NCI-H510A treated with DMSO at 0.1 percent for 48 hours (cell line): Measurements from ENCODE around the gene P2RX1.

Experiments used
- DNase-seq: peaks from one replicate; lab custom pipeline; 2025; lab: John Stamatoyannopoulos, UW

Gene P2RX1

GRCh38 chr17:3915995-3916696 is at the start of gene P2RX1:
P2RX1 (minus strand) TSS chr17:3916465; CDS start chr17:3916225, 240 bp downstream.
- no peak for DNase-seq

GRCh38 chr17:3965118-3965800 is 49.0 kb upstream of the P2RX1 start:
- peak; percentile 93 for DNase-seq

DNA sequence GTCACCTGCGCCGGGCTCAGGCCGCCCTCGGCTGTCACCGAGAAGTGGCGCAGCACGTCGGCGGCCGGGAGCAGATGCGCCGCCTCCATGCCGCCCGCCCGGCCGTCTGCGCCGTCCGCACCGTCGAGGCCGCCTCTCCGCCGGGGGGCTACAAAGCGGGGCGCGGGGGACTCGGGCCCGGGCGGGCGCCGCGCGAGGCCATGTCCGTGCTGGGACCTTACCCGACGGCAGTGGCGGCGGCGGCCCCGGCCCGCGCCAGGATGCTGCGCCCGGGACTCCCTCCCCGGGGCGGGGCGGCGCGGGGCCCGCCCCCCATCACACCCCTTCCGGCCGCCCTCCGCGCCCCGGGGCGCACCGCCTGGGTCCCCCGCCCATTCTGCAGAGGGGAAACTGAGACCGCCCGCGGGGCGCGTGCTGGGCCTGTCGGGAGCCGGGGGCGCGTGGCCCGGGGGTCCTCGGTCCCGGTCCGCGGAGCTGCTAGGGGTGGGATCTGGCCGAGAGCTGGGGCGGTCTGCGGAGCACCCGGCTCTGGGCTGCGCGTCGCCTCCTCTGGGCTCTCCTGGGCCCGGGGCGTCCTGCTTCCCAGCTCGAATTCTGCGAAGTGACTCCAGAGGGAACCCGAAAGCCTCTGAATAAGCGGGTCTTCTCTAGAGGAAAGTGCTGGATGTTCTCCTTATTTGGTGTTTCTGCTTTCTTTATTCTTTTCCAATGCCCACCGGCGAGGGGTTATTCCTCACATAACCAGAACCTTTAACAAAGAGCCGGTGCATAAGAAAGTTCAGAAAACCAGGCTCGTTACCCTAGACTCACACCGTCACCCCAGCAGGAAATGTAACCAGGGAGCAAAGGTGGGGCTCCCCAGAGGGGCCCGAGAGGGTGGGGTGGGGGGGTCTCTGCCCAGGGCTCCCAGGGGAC is 48.2 kb upstream of the P2RX1 start, which contains the start of gene ATP2A3:
Gene ATP2A3 (minus strand): TSS at position 235 of the 915 bp plus-strand sequence. CDS start 146 bp downstream, at position 89.
- DNase-seq = peak; percentile 81

DNA sequence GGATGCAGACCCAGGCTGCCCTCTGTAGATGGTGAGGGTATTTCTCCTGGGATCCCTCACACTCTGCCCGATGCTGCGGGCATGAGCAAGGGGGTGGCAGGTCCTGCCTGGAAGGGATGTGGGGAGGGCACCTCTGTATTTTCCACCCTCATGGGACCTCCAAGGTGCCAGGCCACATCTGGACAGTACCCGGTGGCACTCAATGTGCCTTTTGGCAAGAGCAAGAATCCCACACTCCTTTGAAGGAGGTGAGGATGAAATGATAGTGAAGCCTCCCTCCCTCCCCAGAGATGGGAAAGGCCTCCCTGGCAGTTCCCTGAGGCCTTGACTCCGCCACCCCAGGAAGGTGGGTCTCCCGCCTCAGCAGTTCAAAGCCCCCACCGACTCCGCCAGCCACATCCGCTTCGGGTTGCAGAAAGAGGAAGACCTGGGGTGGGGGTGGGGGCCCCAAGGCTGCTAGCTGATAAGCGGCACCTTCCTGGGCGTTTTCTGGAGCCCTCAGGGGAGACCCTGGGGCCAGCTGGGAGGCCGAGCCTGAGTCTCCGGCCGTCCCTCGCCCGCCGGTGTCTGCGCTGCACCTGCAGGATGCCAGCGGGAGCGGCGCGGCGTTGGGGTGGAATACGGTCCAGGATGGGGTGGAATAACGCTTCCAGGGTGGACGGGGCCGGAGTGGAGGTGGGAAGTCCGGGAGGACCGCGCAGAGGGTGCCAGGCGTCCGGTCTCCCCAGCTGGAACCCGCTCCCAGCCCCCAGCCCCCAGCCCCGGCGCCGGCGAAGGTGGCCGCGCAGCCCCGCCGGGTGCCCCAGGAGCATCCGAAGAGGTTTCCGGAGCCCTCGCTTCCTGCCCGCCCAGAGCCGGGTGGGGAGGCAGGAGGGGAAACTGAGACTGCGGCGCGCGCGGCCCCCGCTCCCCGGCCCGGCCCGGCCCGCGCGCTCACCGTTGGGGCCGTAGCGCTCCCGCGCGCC is 47.3 kb upstream of the P2RX1 start:
- DNase-seq = no peak

- DNase-seq = no peak
Observed at GRCh38 chr17:3962965-3963236, 46.6 kb upstream of the P2RX1 start.

DNA sequence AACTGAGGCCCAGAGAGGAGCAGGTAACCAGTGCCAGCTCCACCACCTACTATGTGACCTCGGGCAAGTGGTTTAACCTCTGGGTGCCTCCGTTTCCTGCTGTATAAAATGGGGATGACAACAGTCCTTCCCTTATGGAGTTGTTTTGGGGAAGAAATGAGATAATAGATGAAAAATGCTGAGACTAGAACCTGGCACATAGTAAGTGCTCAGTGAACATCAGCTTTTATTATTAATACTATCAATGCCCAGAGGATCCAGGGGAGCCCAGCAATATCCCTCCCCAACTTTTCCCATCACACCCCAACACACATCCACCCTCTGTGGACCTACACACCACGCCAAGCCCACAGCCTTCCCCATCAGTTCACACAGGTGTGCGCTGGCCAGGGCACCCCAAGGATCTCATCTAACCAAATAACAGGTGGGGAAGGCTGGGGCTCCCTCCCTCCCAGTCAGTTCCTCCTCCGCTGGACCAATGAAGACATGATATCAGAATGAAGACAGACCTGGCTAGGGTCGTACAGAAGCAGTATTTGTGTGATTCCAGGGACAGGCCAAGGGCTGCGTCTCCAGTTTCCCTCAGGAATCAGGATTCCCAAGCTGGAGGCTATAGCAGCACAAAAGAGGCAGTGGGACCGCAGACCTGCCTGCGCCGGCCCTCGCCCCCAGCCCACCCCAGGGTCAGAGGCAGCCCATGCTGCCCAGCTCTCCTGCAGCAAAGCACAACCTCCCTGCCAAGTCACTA is 46.1 kb upstream of the P2RX1 start:
- DNase-seq = no peak

DNA sequence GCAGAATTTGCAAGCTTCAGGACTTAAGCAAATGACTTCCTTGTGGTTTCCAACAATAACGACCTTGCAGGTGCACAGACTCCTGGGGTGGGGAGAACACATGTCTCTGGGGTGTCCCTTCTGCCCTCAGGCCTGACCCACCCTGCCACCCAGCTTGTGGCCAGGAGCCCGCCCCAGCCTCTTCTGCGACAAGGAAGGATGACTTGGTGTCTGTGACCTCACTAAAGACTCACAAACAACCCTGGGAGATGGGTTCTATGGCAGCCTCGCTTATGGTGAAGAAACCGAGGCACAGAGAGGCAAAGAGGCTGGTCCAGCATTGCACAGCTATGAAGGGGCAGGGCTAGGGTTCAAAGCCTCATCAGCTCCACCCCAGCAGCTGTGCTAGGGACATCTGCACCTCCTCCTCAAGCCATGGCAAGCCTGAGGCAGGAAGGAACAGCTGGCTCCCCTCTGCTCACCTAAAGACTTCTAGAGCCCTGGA is 45.3 kb upstream of the P2RX1 start:
- DNase-seq = peak; percentile 35

DNA sequence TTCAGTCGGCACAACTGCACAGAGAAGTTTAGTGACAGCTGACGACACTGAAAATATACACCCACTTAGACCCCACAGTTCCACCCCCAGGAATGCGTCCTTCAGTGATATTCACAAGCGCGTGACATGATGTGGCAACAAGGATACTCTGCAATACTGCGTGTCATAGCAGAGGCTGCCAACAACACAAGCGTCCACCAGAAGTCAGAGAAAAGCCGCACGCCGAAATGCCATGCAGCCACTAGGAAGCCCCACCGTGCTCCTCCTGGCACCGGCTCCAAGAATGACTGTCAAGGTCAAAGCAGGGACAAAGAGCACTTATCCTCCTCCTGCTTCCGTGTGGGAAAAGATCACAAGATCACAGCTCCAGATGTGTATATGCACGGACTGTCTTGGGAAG is 44.5 kb upstream of the P2RX1 start:
- DNase-seq = peak; percentile 50

GRCh38 chr17:3959921-3960601 is 43.8 kb upstream of the P2RX1 start:
- peak; percentile 68 for DNase-seq

DNA sequence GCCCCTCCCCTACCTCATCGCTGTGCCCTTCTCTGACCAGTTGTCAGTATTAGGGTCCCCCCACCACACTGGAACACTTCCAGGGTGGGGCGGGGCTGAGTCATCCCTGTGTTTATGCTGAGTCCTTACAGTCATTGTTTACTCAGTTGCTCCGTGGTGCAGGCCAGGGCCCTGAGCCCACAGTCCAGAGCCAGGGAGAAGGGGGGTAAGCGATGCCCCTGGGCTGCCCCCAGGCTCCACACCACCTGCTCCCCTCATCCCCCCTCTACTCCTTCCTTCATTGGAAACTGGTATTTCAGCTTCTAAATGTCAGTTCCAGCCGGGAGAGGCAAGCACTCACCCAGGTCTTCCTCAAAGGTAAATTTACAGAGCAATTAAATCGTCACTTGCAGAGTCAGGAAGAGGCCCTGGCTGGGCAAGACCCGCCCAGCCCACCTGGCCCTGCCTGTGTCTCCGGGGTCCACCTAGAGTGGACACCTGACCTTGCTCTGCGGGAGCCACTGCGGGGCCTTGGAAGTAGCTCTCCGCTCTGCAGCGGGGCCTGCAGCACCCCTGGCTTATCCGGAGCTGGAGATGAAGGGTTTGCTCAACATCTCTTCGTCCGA is 43.1 kb upstream of the P2RX1 start:
- peak; percentile 98 for DNase-seq

DNA sequence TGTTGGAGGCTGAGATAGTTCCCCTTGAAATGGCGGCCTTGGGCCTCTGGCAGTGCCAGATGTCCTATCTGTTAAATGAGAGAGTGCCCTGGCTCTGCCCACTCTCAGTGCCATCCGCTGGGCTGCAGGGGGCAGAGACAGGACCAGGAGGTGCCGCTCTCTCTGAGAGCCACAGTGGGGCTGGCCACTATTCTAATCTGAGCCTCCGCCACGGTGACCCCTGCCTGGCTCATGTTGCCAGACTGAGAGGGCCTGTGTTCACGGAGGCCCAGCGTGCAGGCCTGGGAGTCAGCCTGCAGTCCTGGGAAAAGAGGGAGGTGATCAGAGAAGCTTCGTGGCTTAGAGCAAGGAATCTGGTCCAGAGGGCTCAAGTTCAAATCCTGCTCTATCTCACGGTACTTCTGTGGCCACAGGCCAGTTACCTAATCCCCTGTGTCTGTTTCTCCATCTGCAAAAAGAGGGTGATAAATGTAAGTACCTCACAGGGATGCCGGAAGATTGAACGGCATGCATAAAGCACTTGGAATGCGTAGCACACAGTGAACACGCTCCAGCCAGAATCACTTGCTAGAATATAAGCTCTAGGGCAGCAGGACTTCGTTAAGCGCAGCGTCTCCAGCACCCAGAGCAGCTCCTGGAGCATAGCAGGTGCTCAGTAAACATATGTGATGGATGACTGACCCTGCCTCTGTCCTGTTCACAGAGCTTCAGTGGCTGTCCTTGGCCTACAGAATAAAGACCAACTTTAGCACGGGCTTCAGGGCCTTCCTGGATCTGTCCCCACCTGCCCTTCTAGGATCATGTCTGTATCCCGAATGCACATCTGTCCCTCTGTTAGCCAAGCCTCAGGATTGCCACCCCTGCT is 41.7 kb upstream of the P2RX1 start:
- no peak for DNase-seq

- DNase-seq = peak; percentile 49
Observed at GRCh38 chr17:3956983-3957382, 40.7 kb upstream of the P2RX1 start.

DNA sequence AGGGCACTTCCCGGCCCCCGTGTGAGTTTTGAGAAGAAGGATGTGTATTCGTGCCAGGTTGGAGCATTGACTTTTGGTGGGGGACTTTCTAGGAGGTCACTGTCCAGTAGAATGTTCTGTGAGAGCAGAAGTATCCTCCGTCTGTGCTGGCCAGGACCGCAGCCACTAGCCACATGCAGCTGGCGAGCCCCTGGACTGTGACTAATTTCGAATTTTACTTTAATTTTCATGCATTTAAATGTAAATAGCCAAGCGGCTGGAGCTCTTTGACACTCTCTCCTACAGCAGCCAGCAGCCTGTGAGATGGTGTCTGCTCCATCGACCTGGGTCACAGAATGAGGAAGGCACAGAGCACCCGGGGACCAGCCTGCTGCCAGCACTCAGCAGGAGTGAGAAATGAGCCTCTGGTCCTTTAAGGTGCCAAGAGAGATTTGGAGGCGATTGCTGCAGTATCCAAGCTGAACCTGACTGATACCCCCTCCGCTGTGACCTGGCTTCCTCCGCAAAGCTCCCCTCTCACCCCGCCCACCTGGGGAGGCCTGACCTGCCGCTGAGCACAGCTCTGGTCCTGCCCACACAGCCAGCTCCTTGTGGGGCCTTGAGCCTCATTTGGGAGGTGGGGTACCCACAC is 40.2 kb upstream of the P2RX1 start:
- DNase-seq = peak; percentile 49

- DNase-seq = no peak
Observed at GRCh38 chr17:3955673-3955988, 39.4 kb upstream of the P2RX1 start.

DNA sequence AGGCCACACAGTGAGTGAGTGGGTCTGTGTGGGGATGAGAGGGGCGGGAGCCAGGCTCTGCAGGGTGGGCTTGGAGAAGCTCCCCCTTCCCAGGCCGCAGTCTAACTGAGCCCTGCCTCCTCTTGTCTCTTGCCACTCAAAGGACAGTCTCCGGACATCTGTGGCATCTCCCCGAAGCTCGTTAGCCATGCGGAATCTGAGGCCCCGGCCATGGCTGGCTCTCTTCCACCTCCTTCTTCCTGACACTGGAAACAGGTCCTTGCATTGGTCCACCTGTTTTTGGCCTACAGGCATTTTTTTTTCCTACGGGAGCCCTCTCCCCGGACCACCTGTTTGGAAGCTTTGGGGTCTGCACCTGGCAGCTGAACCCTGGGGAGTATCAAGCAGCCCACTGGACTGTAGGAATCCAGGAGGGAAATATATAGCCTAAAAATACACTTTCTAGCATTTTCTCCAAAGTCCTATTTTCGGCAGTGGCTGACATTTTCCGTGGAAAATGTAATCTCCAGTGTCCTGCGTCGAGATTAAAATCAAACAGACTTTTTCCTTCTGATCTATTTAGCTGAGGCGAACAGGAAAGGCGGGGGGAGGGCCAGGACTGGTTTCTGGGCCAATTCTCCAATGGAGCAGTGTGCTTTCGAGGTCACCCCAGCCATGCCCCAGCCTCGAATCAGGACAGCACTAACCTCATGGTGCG is 38.9 kb upstream of the P2RX1 start:
- no peak for DNase-seq

- no peak for DNase-seq
Observed at GRCh38 chr17:3954086-3954485, 37.8 kb upstream of the P2RX1 start.

GRCh38 chr17:3953542-3953941 is 37.3 kb upstream of the P2RX1 start:
- DNase-seq = no peak

- DNase-seq = no peak
Observed at GRCh38 chr17:3952186-3952585, 35.9 kb upstream of the P2RX1 start.
